B cell (primary cell): Measurements from ENCODE around the gene PLA2G4D. TPM values are rescaled to one million over a fixed set of nuclear protein-coding genes. Genes with fewer than 3 reads are reported as not detected.

Experiments
- ATAC-seq: fragments of 200-7000 bp; cut with Tn5 transposase; one replicate; pipeline ENCODE4 v1.10.0; 2021; ENCODE audit warnings: low read depth, mild to moderate bottlenecking, moderate number of reproducible peaks, moderate library complexity
- CTCF ChIA-PET: fragments of 350-600 bp; sonication (Branson Sonifier 250); formaldehyde crosslinking; loops from one replicate; lab custom pipeline; 2021; ENCODE audit warnings: antibody characterized with exemption, inconsistent platforms; lab: Charles Lee
- POLR2A ChIA-PET: fragments of 350-600 bp; sonication (Branson Sonifier 250); formaldehyde crosslinking; loops from one replicate; lab custom pipeline; 2021; ENCODE audit warnings: antibody characterized with exemption; lab: Charles Lee
- DNase-seq: peaks from one replicate; pipeline ENCODE4 v3.0.0; 2013
- H2AFZ ChIP-seq: 2 replicates; pipeline ENCODE4 v1.6.1; 2012; ENCODE audit warnings: mild to moderate bottlenecking, low read depth, low read length; ENCODE audit not compliant: insufficient read depth, poor library complexity, severe bottlenecking
- H3K27ac ChIP-seq, 2 donors: 1 replicate in 1 of 2; 2 replicates in 1 of 2; pipeline ENCODE4 v1.5.1; 2012 to 2013; ENCODE audit warnings: low read length in 2 of 2, mild to moderate bottlenecking in 2 of 2, moderate library complexity in 1 of 2
- H3K27me3 ChIP-seq, 4 experiments: fragments of 200-600 bp in 1 of 4; sonication (generic) in 1 of 4; replicated peaks in 1 of 4; 1 replicate in 2 of 4; 2 replicates in 2 of 4; pipeline versions ENCODE4 v1.6.1 to v1.7.0; 2013 to 2016; ENCODE audit warnings: low read length in 3 of 4, mild to moderate bottlenecking in 2 of 4, mixed read lengths in 1 of 4, moderate library complexity in 1 of 4; ENCODE audit not compliant: insufficient read depth in 4 of 4, control insufficient read depth in 3 of 4; ENCODE audit errors: control extremely low read depth in 1 of 4
- H3K36me3 ChIP-seq, 2 experiments: replicated peaks in 1 of 2; 1 replicate in 1 of 2; 2 replicates in 1 of 2; pipeline versions ENCODE4 v1.6.1 to v1.7.1; 2013; ENCODE audit warnings: low read length in 1 of 2; ENCODE audit not compliant: insufficient read depth in 2 of 2, control insufficient read depth in 1 of 2; ENCODE audit errors: control extremely low read depth in 1 of 2, extremely low read depth in 1 of 2
- H3K4me1 ChIP-seq, 2 donors: fragments of 200-600 bp in 1 of 2; sonication (generic) in 1 of 2; 1 replicate in 1 of 2; 2 replicates in 1 of 2; pipeline versions ENCODE4 v1.5.1 to v1.6.1; 2013 to 2017; ENCODE audit warnings: low read length in 2 of 2; ENCODE audit not compliant: control insufficient read depth in 2 of 2, insufficient read depth in 2 of 2
- H3K4me2 ChIP-seq: replicated peaks from 2 replicates; pipeline ENCODE3; 2012; ENCODE audit warnings: mild to moderate bottlenecking, low read depth, low read length; ENCODE audit not compliant: poor library complexity, severe bottlenecking
- H3K4me3 ChIP-seq, 5 experiments: fragments of 200-600 bp in 1 of 5; sonication (generic) in 1 of 5; 1 replicate in 3 of 5; 2 replicates in 2 of 5; pipeline versions ENCODE4 v1.5.1 to v1.7.0; 2011 to 2016; ENCODE audit warnings: low read length in 4 of 5, mild to moderate bottlenecking in 4 of 5, low read depth in 2 of 5, control low read depth in 1 of 5, moderate library complexity in 1 of 5; ENCODE audit not compliant: insufficient read depth in 1 of 5; ENCODE audit errors: control extremely low read depth in 1 of 5, extremely low read depth in 1 of 5
- H3K79me2 ChIP-seq: fragments of 200-600 bp; sonication (generic); one replicate; pipeline ENCODE4 v1.6.0; 2016; ENCODE audit warnings: low read length; ENCODE audit not compliant: control insufficient read depth, insufficient read depth
- H3K9ac ChIP-seq: fragments of 200-600 bp; sonication (generic); 2 replicates; pipeline ENCODE4 v1.6.1; 2017; ENCODE audit warnings: mild to moderate bottlenecking, low read length, moderate library complexity
- H3K9me3 ChIP-seq, 3 donors: one replicate each; pipeline versions ENCODE4 v1.6.1 to v1.7.1; 2013; ENCODE audit warnings: low read length in 2 of 3; ENCODE audit not compliant: control insufficient read depth in 2 of 3, insufficient read depth in 1 of 3; ENCODE audit errors: control extremely low read depth in 1 of 3
- H4K20me1 ChIP-seq: 2 replicates; pipeline ENCODE4 v1.6.0; 2012; ENCODE audit warnings: mild to moderate bottlenecking, low read length; ENCODE audit not compliant: insufficient read depth, control insufficient read depth, poor library complexity, severe bottlenecking
- H3K27ac Mint-ChIP-seq: one replicate; pipeline ENCODE4 v1.8.0; 2021; ENCODE audit warnings: mixed read lengths
- H3K27me3 Mint-ChIP-seq: one replicate; pipeline ENCODE4 v1.8.0; 2021; ENCODE audit warnings: mixed read lengths
- H3K4me1 Mint-ChIP-seq: one replicate; pipeline ENCODE4 v1.8.0; 2021; ENCODE audit warnings: mixed read lengths
- H3K4me3 Mint-ChIP-seq: one replicate; pipeline ENCODE4 v1.8.0; 2021; ENCODE audit warnings: mixed read lengths
- H3K9me3 Mint-ChIP-seq: one replicate; pipeline ENCODE4 v1.8.0; 2022; ENCODE audit warnings: mixed read lengths; ENCODE audit not compliant: insufficient read depth
- EZH2 ChIP-seq: IDR thresholded peaks from 2 replicates; pipeline ENCODE4 v1.6.1; 2012; ENCODE audit warnings: borderline replicate concordance, low read depth, mild to moderate bottlenecking, moderate library complexity, low read length; ENCODE audit not compliant: insufficient read depth, poor library complexity, severe bottlenecking
- WGBS: methylation state at CpG from one replicate; pipeline ENCODE4 v1.1.5; 2013; ENCODE audit warnings: missing lambda C conversion rate; ENCODE audit not compliant: insufficient coverage; 5-methylcytosine and 5-hydroxymethylcytosine counted together
- intact Hi-C: fragments of 100-400 bp; cut with micrococcal nuclease; formaldehyde crosslinking; loops from one replicate; pipeline ENCODE4 v1.10.0; 2022
- polyA plus RNA-seq: library from polyadenylated mRNA; depleted of rRNA; stranded (reverse); fragments of >200 nt; gene quantifications from 2 replicates; pipeline ENCODE4 v1.2.3, GENCODE V29; 2012
- total RNA-seq, 2 donors: library from RNA; stranded (reverse); fragments of 120-200 nt in 1 of 2; gene quantifications; 1 replicate in 1 of 2; 2 replicates in 1 of 2; pipeline versions ENCODE4 v1.2.3 to v1.2.4, GENCODE V29; 2013 to 2022
- TF ChIP-seq, protein P1 (sequence below): fragments of 200-600 bp; IDR thresholded peaks from one replicate; pipeline ENCODE4 v1.8.0; 2022; ENCODE audit warnings: antibody characterized with exemption, mild to moderate bottlenecking

PLA2G4D gene
- total and polyA plus RNA-seq, 2 donors (not counting 1 experiment from before 2014, with no cell fraction given) = not detected

GRCh38 chr15:42068601-42069000, 25.8 kb downstream of the PLA2G4D start:
- Histone ChIP-seq H3K4me2 (no peak overlapping the region), H3K27ac (no peak overlapping the region), H3K27me3 (peaks cover 0 to 15% (median 0%) of the 10 kb centered on the region in 4 experiments), H3K4me1 (no peaks in the 10 kb centered on the region), H3K9me3 (peaks cover 0 to 14% (median 0%) of the 10 kb centered on the region in 3 donors), H3K36me3 (no peaks in the 10 kb centered on the region), H3K9ac (no peak overlapping the region), H2AFZ (no peak overlapping the region), H3K4me3 (no peak overlapping the region), H3K79me2 (no peaks in the 10 kb centered on the region), H4K20me1 (no peaks in the 10 kb centered on the region)
- POLR2A ChIA-PET = no interaction called here
- CTCF ChIA-PET = no interaction called here
- peaks cover 5% of the 10 kb centered on the region for H3K9me3 Mint-ChIP-seq
- H3K4me1 Mint-ChIP-seq = peaks cover 2% of the 10 kb centered on the region
- intact Hi-C loops = no loop called here
- 85% methylated on average over 14 of the region's 14 CpGs for WGBS
- no peak overlapping the region for H3K27ac Mint-ChIP-seq
- ATAC-seq (no peak), DNase-seq (no peak)
- TF ChIP-seq EZH2 = no peak
- TF ChIP-seq, protein P1, sequence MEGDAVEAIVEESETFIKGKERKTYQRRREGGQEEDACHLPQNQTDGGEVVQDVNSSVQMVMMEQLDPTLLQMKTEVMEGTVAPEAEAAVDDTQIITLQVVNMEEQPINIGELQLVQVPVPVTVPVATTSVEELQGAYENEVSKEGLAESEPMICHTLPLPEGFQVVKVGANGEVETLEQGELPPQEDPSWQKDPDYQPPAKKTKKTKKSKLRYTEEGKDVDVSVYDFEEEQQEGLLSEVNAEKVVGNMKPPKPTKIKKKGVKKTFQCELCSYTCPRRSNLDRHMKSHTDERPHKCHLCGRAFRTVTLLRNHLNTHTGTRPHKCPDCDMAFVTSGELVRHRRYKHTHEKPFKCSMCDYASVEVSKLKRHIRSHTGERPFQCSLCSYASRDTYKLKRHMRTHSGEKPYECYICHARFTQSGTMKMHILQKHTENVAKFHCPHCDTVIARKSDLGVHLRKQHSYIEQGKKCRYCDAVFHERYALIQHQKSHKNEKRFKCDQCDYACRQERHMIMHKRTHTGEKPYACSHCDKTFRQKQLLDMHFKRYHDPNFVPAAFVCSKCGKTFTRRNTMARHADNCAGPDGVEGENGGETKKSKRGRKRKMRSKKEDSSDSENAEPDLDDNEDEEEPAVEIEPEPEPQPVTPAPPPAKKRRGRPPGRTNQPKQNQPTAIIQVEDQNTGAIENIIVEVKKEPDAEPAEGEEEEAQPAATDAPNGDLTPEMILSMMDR = no peak
- peaks cover 34% of the 10 kb centered on the region for H3K27me3 Mint-ChIP-seq
- H3K4me3 Mint-ChIP-seq = no peak overlapping the region

GRCh38 chr15:42066764-42067415, 27.5 kb downstream of the PLA2G4D start:
- H3K4me1 ChIP-seq = no peaks in the 10 kb centered on the region
- peaks cover 0 to 15% (median 0%) of the 10 kb centered on the region in 4 experiments for H3K27me3 ChIP-seq
- no peak overlapping the region for H3K4me2 ChIP-seq
- H3K4me1 Mint-ChIP-seq = peaks cover 2% of the 10 kb centered on the region
- H3K79me2 ChIP-seq = no peaks in the 10 kb centered on the region
- no peak overlapping the region for H3K4me3 Mint-ChIP-seq
- H3K9me3 Mint-ChIP-seq = peaks cover 5% of the 10 kb centered on the region
- H3K9me3 ChIP-seq = peaks cover 0 to 14% (median 0%) of the 10 kb centered on the region in 3 donors
- intact Hi-C loops = no loop called here
- no peak for ATAC-seq
- no peak overlapping the region for H3K9ac ChIP-seq
- H4K20me1 ChIP-seq = no peaks in the 10 kb centered on the region
- no peak overlapping the region for H3K27ac ChIP-seq
- no peak overlapping the region for H2AFZ ChIP-seq
- H3K27me3 Mint-ChIP-seq = peaks cover 30% of the 10 kb centered on the region
- POLR2A ChIA-PET = no interaction called here
- WGBS = 28% methylated on average over 5 of the region's 10 CpGs
- no peaks in the 10 kb centered on the region for H3K36me3 ChIP-seq
- H3K4me3 ChIP-seq = no peak overlapping the region
- TF ChIP-seq, protein P1 = no peak
- no peak for TF ChIP-seq EZH2
- no peak for DNase-seq
- CTCF ChIA-PET = interaction anchor here (1.0 kb wide), 1 partner anchor 17 kb away, joined by 4 read pairs; no protein-coding TSS in a partner anchor
- no peak overlapping the region for H3K27ac Mint-ChIP-seq
